Activated CD8-positive, alpha-beta memory T cell treated with anti-CD3 and anti-CD28 coated beads for 4 hours (primary cell): ENCODE results near the gene ETV1.
"Not testable (repeated sequence)": the region's sequence is repeated elsewhere in the genome, so short reads cannot be mapped to it uniquely, and the experiment has no call there.

ENCODE experiments used
- DNase-seq, 2 donors: peaks; one replicate each; pipeline ENCODE4 v3.0.0-alpha.2; 2020; ENCODE audit warnings: low read depth in 2 of 2

The ETV1 gene

DNA sequence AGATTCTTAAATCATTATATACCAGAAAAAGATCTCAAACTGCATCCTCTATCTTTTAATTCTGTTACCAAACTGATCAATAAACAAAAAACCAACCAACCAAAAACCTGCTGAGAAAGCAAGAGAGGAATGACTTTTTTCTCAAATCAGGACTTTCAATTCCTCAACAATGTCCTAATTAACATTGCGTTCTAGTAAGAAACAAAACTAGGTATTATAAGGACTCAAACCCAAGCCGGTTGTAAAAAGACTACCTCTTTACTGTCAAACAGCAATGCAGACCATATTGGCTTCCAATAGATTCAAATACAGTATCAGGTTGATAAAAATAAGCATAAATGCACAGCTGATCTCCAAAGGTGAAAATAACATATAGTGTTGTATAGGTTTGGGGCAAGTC lies 57.3 kb downstream of the ETV1 start:
- no peak for DNase-seq

DNA sequence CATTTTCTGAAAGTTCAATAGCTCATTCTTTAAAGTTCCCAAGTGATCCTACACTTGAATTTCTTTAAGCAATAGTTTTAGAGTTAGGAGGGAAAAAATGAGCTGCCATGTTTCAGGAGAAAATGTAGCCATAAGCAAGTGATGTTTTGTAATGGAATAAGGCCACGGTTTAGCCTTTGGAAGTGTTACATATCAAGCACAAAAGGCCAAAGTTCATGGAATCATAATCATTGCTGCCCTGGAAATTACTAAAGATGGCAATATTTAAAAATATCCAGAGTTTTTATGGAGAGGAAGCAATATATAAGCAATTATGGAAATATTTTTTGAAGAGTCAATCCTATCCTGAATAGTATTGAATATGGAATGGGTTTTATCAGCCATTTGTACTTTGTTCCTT lies 68.4 kb downstream of the ETV1 start:
- no peak for DNase-seq

DNA sequence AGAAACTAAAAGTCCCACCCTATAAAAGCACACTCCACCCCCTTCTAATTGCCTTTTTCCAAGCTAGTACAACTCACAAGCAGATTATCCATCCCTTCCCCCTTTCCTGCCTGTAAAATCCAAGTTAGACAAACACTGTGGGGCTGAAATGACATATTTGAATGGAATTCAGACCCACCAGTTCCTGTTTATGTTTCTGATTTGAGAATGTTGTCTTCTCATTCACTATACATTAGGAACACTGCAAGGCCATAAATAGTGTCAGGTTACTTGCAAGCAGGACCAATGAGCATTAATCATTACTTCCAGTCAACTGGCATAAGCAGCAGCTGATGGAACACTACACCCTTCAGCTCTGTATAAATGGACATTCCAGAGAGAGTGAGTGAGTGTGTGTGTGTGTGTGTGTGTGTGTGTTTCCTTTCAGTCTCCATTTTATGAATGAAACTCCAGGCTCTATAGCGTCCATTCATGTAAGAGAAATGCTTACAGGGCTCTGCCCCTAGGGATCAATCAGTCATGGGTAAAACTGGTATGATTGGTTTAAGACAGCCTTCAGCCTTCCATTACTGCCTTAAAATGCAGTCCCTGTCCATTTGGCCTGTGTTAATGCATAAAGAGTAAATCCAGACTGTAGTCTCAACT lies 69.3 kb downstream of the ETV1 start:
- no peak for DNase-seq

DNA sequence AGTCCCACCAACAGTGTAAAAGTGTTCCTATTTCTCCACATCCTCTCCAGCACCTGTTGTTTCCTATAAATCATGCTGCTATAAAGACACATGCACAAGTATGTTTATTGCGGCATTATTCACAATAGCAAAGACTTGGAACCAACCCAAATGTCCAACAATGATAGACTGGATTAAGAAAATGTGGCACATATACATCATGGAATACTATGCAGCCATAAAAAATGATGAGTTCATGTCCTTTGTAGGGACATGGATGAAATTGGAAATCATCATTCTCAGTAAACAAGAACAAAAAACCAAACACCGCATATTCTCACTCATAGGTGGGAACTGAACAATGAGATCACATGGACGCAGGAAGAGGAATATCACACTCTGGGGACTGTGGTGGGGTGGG lies 71.1 kb downstream of the ETV1 start:
- DNase-seq = not testable (repeated sequence)

DNA sequence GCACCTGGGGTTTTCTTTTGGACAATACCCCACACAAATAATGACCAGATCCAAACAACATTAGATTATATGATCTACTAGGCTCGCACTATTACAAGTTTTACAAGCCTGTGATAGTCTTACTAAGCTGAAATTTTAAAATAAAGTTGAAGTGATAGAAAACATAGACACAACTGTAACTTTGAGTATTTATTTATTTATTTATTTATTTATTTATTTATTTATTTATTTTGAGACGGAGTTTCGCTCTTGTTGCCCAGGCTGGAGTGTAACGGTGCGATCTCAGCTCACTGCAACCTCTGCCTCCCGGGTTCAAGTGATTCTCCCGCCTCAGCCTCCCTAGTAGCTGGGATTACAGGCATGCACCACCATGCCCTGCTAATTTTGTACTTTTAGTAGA lies 72.4 kb downstream of the ETV1 start:
- not testable (repeated sequence) for DNase-seq

DNA sequence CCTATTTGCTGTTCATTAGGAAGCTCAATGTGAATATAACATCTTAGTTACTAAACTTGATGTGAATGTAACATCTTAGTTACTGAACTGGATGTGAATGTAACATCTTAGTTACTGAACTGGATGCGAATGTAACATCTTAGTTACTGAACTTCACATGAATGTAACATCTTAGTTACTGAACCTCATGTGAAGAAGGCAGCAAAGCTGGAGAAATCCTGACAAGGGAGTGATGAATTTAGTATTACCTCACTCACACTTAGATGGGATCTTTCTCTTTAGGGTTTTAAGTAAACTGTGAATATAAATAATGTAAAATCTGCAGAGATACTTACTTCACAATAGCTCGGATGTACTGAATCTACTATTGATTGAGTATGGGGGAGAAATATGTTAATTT lies 73.6 kb downstream of the ETV1 start:
- DNase-seq = no peak

DNA sequence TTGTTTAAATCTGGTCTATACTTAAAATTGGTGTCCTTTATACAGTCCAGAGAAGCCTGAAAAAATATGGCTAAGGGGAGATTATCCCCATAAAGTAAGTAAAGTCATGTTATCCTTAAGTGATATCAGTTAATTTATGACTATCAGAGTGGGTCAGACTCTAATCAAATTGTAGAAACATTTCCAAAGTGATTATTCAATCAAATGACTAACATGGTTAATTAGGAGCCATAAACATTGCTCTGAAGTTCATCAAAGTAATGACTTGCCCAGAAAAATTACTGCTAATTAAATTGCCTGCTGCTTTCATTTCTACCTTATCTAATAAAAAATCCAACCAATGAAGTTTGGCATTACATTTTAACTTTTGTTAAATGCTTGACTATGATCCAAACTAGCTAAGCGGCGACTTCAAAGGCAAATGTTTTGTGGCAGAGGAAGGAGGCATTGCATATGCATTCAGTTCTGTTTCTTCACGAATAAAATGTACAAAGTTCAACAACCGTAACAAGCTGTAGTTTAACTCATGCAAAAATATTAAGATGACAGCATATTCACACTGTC lies 76.7 kb downstream of the ETV1 start:
- no peak for DNase-seq

DNA sequence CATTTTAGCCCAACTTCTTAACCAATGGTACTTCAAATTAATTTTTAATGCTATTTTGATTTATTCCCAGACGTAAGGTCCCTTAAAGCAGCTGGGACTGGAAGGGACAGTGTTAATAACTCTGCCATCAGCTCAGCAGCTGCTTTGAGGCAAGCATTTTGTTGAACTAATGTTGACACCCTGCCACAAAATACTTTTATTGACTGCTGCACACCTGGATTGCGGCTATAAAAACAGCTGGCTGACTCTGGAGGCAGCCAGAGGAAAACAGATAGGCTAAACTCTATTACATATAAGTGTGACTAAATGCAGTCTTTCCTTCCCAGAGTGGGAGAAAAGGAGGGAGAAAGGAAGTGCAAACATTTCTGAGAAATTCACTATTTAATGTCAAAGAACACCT lies 77.6 kb downstream of the ETV1 start:
- DNase-seq = no peak

DNA sequence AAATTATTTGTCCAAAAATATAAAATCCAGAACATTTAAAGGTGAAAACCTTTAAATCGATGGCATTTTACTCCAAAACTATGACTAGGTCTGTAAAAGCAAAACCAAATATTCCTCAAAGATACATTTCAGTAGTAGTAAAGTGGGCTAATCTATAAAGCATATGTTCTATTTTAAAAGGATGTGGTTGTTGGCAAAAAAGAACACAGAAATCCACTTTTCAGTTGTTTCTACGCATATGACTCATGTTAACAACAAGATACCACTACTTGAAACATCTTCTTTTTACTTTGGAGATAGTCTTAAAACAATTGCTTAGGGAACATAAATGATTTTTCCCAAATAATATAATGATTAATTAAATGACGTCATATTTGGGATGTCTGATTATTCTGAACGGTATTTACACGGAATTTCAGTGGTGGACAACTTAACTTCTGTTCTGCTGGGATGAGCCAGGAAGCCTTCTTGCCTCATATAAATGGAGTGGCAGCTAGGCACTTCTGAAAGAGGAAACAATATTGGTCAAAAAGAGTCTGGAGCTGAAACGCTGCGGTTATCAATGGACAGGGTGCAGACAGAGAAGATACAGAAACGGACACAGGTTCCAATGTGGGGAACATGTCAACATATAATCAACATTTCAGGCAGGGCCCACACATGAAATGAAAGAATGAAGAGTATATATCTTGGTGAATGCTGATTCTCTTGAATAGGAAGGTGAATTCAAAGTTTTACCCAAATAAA lies 78.5 kb downstream of the ETV1 start:
- no peak for DNase-seq

DNA sequence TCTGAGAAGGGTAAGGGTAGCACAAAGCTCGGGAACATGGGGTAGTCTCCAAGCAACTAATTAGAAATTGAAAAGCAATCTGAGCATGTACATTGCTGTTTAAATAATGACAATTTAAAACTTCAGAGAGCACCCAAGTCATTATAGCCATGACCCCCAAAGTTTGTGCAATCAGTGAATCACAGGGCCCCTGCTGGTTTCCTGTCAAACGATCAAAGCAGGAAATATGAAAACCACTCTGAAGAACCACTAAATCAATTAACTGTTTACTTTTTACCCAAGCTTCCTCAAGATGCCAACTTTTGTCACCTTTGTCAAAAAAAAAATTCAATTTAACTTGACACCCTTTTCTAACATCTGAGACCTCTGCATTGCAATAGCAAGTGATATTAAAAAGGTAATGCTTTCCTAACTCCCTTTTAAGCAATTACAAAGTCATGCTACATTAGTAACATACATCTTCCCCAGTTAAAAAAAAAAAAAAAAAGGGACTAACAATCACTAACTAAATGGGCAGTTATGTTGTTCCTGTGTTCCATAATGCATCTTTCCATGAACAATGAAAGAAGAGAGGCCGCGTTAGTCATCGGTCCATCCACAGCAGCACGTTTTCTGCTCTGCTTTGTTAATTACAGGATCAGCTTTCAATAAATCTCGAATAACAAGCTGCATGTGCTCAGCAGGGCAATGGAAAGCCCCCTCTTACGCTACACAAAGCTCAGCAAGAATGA lies 80.6 kb downstream of the ETV1 start:
- no peak for DNase-seq

DNA sequence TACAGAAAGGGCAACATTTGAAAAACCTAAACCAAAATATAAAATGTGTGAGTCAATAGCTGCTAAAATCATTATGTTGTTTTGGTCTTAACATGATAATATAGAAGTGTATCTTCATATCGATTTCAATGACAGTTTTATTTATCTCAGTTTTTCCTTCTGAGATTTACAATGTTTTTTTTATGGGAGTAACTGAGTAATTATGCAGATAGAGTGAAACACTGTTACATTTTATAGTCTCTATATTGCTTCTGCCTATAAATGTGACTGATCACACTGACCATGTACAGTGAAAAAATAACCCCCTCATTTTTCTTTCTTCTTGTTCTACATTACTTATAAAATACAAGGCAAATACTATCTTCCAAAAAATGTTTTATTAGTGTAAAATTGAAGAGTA lies 81.6 kb downstream of the ETV1 start:
- no peak for DNase-seq

DNA sequence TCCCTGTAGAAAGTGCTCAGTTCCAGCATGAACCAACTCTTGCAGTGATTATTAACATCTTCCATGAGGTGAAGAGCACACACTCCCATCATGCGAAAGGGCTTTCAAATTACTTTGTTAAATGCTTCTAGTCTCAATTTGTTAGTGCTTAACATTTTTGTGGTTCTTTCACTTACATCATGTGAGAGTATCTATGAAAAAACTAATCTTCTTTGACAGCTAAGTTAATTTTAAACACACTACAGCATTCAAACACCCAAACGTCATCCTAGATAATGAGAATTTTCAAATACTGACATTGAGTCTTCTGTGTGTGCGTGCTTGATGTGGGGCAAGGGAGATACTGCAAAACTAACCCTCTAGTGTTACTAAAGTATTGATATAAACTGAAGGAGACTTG lies 84.8 kb downstream of the ETV1 start:
- no peak for DNase-seq

DNA sequence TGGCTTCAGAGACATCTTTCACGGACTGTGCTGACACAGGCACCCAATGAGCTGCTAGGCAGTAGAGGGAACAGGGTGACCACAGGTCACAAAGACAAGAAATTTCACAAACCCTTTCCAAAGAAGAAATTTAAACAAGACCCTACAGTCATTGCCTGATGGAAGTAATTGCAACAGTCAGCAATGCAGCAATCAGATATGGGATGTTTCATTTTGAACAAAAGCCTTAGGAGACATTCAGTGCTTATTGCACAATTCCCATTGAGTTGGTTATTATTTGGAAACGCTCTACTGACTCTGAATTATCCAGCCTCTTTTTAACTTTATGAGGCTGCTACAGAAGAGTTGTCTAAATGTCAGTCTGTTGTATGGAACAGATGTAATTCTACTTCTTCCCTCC lies 85.5 kb downstream of the ETV1 start:
- no peak for DNase-seq

DNA sequence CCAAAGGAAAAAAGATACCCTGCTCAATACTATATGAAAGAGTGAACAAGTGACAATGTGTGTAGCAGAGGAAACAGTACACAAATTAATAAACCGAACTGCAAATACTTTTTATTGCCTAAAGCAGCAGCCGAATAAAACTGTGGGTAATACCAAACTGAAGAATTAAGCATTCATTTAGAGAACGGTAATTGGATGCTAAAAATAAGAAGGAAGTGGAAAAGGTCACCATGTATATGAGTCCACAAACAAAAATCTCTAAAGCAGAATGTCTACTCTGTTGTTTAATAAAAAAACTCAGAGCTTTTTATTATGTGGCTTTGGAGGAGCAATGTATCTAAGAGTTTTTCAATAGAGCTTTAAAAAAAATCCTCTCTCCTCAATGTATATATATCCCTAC lies 87.9 kb downstream of the ETV1 start:
- no peak for DNase-seq

DNA sequence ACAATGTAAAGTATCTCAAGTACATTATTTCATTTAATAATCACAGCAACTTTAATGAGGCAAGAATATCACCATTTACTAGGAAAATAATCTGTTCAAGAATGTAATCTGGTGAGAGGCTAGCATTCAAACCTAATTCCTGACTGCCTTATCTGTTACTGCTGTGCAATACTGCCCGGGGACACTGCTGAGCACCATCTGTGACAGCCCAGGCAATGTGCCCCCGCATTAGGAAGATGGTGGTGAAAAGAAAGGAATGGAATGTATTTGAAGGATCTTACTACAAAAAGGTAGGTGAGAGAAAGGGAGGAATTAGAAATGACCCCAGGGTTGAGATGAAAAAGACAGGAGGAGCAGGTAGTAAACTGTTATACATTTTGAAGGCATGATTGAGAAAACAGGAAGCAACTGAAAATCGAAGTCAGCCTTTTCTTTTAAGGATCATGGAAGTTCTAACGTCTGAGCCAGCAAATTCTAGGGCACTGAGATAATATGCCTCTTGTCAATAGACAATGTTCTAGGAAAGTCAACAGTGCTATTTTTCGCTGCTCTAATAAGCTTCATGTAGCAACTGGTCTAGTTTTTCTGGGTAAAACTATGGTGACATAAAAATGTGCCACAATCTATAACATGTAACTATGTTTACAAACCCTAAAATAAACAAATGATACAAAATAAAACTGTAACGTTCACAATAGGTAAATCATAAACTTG lies 90.4 kb downstream of the ETV1 start:
- no peak for DNase-seq

DNA sequence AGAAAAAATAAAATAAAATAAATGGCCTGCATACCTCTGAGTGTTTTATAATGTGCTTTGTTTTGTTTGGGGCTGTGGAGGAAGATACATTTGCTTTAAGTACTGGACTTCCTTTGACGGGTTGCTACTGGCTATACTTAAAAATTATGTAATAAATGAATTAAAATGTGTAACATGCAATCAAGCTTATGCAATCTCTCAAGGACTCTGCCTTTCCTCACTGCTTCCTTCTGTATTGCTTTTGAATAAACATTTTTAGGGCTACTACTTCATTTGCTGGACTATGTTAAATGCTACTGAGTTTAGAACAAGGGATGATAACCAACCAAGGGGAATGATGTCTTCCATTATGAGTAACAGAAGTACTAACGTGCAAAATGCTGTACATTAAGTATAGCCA lies 91.6 kb downstream of the ETV1 start:
- DNase-seq = no peak

DNA sequence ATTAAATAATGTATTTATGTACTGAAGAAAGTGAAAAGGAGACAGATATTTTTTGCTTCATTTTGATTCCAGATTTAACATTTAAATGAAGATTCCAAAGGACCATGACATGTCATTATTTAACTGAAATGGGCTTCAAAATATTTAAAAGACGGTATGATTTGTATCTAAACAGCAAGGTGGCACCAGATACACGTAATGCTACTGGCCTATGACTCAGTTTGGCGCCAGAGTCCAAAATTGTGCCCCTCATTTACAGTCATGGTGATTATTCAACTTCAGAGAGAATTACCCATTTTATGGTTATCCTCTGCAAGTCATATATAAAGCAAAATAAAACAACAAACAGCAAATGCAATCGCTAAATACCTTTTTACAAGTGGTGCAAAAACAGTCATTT lies 94.5 kb downstream of the ETV1 start:
- DNase-seq = no peak

DNA sequence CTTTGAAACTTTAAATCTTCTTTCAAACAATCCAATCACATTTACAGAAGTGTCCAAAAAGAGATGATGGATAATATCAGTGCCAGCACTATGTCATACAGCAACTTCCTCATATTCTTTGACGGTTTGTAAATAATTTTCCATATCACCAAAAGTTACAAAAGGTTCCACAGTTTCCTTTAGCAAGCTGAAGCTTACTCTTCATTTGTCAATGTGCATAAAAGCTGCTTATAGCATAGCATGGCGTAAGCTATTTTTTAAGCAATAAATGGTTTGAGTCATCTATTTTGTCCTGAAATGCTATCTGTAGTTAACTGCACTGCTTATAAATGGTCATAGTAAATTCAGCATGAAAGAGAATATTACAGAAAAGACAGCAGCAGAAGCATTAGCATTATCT lies 95.1 kb downstream of the ETV1 start:
- no peak for DNase-seq

DNA sequence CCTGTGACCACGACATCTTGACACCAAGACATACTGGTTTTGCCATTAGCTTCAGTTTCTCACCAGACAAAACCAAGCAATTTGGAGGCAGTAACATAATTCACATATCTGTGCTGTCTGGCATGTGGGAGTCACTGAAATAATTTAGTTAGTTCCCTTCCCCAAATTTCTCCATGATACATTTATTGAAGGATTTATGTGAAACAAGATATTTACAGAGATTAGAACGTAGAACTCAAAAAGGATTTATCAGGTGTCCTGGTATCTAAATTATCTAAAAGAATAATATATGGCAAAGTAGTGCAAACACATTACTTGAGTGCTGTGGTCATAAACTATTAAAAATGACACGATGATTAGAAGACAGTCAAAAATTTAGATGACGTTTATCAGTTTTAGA lies 98.7 kb downstream of the ETV1 start:
- DNase-seq = no peak

DNA sequence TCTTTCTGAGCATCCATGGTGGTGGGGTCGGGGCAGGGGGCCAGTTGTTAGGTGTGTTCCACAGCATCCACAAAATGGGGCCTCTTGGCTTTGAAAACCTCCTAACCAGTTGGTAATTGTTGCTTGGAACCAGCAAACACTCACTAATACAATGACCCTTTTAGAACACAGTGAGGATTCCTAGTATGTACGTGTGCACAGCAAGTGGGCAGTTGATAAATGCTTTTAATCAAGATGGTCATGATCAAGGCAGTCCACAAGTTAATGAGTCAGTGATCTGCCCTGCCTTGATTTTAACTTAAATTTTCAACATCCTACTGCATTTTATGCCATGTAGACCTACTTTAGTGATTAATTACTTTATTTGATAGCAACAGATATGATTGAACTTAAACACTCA lies 103.1 kb downstream of the ETV1 start:
- no peak for DNase-seq

DNA sequence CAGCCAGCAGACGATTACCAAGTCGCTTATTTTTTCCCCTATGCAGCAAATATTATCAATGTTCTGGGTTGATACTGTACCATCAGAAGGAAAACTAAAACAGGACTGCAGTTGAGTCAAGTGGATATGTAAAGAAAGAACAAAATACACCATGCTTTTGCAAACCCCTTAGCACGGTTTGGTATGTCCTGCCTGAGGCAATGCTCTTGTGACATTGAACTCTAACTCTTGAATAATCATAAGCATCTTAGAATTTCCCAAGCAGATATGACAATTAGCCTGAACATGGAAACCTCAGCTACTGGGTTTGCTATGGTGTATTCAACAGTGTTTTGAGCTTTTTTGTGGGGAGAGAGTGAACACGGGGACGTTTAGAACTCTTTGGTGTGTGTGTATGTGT lies 107.4 kb downstream of the ETV1 start:
- DNase-seq = no peak

DNA sequence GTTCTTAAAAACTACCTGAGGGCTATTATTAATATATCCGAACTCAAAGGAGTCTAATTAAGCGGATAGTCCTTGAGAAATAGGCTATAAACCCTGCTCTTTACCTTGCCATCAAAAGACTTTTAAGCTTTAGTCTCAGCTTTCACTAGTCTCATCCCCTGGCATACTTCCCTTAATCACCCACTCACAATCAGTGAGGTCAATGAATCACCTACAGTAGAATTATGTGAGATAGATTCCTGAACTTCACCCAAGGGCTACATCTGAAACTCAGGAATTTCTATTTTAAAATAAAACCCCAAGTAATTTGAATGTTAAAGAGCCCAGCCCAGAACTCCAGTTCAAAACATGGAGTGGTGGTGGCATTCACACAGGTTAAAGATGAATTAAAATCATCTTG lies 108.7 kb downstream of the ETV1 start:
- DNase-seq = no peak
